IPS-18a (cell line): ENCODE results near the gene AFDN.

Source experiments
- H3K27ac ChIP-seq: one replicate; pipeline ENCODE4 v1.5.1; 2013; ENCODE audit warnings: low read length
- H3K27me3 ChIP-seq: one replicate; pipeline ENCODE4 v1.6.1; 2013; ENCODE audit warnings: mild to moderate bottlenecking, low read length; ENCODE audit not compliant: control insufficient read depth, insufficient read depth
- H3K36me3 ChIP-seq: one replicate; pipeline ENCODE4 v1.6.1; 2013; ENCODE audit warnings: low read depth, low read length; ENCODE audit not compliant: control insufficient read depth
- H3K4me1 ChIP-seq: one replicate; pipeline ENCODE4 v1.6.1; 2013; ENCODE audit warnings: low read depth, low read length; ENCODE audit not compliant: control insufficient read depth
- H3K4me3 ChIP-seq: one replicate; pipeline ENCODE4 v1.5.1; 2013; ENCODE audit warnings: low read length
- H3K9ac ChIP-seq: one replicate; pipeline ENCODE4 v1.6.1; 2013; ENCODE audit warnings: mild to moderate bottlenecking, low read length, moderate library complexity
- H3K9me3 ChIP-seq: one replicate; pipeline ENCODE4 v1.6.1; 2013; ENCODE audit warnings: low read depth, low read length; ENCODE audit not compliant: control insufficient read depth

Gene AFDN

DNA sequence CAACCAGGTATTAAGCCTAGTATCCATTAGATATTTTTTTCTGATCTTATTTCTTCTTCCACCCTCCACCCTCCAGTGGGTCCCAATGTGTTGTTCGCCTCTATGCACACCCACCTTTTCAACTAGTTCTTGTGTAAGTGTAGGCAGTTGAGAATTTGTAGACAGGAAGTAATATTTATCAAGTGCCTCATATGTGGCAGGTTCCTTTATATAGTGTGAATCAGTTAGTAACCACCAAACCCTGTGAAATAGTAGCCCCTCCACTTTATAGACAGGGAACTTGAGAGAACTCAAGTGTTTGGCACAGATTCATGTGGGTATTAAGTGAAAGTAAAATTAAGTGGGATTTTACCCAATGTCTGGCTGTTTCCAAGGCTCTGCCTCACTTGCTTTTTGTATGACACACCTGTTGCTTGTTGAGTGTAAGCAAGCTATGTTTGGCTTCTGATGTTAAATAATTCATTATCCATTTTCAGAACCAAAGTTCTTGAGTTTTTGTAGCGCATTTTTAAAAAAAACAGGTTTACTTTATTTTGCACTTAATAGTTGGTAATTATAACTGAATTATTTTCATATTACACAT, 24.8 kb downstream of the AFDN start:
- Histone ChIP-seq H3K27ac (peak overlapping the region; percentile 14), H3K9ac (peak overlapping the region; percentile 16), H3K4me1 (peaks cover 72% of the 10 kb centered on the region)

DNA sequence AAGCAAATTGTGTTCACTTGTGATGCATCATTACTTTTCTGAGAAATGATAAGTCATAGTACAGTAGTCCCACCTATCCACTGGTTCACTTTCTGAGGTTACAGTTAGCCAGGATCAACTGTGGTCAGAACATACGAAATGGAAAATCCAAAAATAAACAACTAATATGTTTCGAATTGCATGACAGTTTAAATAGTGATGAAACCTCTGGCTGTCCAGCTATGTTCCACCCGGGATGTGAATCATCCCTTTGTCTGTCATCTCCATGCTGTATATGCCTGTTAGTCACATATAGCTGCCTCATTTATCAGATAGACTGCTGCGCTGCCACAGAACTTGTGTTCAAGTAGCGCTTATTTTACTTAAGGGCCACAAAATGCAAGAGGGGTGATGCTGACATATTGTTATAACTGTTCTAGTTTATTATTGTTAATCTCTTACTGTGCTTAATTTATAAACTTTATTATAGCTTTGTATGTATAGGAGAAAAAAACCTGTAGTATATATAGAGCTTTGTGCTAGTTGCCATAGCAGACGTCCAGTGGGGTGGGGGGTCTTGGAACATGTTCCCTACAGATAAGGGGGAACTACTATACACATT, 29.2 kb downstream of the AFDN start:
- Histone ChIP-seq H3K27me3 (no peaks in the 10 kb centered on the region), H3K9ac (no peak overlapping the region), H3K4me1 (peaks cover 72% of the 10 kb centered on the region), H3K27ac (peak overlapping the region; percentile 18), H3K4me3 (no peak overlapping the region), H3K36me3 (no peaks in the 10 kb centered on the region), H3K9me3 (no peaks in the 10 kb centered on the region)

More for the DNA sequence above, 24.8 kb downstream of the AFDN start:
- Histone ChIP-seq H3K4me3 (no peak overlapping the region), H3K36me3 (no peaks in the 10 kb centered on the region), H3K27me3 (no peaks in the 10 kb centered on the region), H3K9me3 (no peaks in the 10 kb centered on the region)

DNA sequence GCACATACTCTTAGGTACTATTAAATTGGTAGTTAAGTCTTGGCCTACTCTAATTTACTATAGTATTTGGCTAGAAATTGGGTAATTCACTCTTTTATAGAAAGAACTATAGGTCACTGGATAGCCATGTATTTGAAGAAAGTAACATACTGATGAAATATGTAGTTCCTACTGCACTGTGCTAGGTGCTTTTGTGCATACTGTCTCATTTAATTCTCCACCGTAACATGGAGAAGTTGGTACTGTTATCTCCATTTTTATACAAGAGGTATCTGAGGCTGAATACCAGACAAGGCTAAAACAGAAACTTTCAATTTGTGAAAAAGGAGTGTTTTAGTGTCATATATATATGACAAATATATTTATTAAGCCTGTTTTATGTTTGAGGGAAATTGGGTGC, 29.8 kb downstream of the AFDN start:
- H3K9ac ChIP-seq, result no peak overlapping the region
- H3K4me3 ChIP-seq, result no peak overlapping the region
- no peaks in the 10 kb centered on the region for H3K36me3 ChIP-seq
- H3K4me1 ChIP-seq, result peaks cover 72% of the 10 kb centered on the region
- H3K27ac ChIP-seq, result peak overlapping the region; percentile 46
- H3K27me3 ChIP-seq, result no peaks in the 10 kb centered on the region
- H3K9me3 ChIP-seq, result no peaks in the 10 kb centered on the region

DNA sequence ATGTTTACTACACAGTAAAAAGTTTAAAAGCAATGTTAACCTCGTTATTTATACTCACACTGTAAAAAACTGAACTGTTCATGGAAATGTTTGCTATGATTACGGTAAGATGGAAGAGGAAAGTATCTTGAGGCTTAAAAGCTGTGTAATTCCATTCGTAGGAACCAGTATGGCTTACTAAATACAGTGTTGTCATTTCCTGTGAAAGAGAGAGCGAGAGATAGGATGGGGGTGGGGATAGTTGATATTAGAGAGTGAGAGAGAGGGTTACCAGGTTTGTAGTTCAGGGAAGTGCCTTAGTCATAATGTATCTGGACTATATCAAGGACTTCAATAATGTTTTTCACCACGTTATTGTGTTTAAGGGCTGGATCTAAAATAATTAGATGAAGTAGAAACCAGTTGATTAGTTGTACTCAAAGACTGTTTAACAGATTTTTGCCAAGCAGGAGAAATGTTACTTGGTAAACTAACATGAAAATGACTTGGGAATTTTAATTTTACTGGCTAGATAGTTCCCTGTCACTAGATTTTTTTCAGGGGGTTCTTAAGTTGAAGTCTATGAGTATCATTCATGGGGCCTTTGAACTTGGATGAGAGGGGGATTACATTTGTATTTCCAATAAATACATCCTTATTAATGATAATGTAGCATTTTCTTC, 30.4 kb downstream of the AFDN start:
- Histone ChIP-seq H3K36me3 (no peaks in the 10 kb centered on the region), H3K4me1 (peaks cover 70% of the 10 kb centered on the region), H3K9me3 (no peaks in the 10 kb centered on the region), H3K27me3 (no peaks in the 10 kb centered on the region), H3K9ac (no peak overlapping the region), H3K4me3 (no peak overlapping the region), H3K27ac (peak overlapping the region; percentile 46)

DNA sequence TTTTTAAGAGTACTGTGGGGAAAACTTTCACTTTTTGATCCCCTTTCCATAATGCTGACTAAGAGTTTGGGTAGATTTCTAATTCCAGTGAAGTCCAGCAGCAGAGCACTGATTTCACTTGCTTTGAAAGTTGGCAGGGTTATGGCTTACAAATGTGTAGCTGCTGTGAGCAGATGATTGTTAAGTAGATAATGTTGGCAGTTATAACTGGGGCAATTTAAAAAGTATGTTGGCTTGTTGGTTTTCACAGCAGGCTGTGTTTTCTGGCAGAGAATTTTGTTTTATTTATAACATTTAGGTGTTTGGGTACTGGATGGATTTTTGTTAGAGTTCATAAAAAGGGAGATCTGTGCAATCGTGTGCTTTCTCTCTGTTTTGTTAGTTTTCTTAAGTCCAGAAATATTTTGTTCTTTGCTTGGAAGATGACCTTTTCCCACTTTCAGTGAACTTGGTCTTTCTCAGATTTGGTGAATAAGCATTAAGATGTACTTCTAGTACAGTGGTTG, 31.4 kb downstream of the AFDN start:
- Histone ChIP-seq H3K27me3 (no peaks in the 10 kb centered on the region), H3K4me3 (no peak overlapping the region), H3K9me3 (no peaks in the 10 kb centered on the region), H3K36me3 (no peaks in the 10 kb centered on the region), H3K9ac (peak overlapping the region; percentile 21), H3K4me1 (peaks cover 68% of the 10 kb centered on the region), H3K27ac (no peak overlapping the region)

DNA sequence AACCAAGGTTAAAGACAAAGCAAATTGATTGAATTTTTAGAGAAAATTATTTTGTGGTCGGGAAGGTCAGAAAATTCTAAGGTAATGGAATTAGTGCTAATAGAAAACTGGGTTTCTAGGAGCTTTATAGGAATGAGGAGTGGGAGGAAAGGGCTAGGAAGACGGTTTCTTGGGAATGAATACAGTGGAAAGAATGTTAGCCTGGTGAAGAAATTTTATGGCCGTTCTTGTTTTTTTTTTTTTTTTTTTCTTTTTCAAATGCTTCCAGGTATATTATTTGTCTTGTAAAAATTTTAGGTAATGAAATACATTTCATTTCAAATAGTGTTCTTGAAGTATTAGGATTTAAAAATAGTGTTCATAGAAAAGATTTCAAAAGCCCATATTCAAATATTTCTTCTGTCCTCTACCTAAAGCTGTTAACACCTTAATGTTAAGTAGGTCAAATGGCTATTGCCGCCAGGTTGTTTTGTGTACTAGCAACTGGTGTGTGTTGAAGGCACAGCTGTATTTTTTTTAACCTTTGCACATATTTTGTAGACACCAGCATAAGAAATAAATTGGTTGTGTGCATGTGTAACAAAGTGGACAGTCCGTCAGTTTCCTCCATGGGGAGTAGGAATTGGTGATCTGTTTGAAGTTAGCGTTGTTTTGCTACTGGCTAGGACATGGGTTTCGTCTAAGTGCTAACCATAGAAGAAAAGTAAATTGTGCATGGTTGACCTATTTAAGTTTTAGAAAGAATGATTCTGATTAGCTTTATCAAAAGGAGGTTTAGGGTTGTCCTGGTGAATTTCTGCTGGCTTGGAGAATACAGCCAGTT, 32.3 kb downstream of the AFDN start:
- Histone ChIP-seq H3K4me3 (no peak overlapping the region), H3K9ac (no peak overlapping the region), H3K27ac (no peak overlapping the region), H3K4me1 (peaks cover 64% of the 10 kb centered on the region), H3K27me3 (no peaks in the 10 kb centered on the region), H3K9me3 (no peaks in the 10 kb centered on the region), H3K36me3 (no peaks in the 10 kb centered on the region)

DNA sequence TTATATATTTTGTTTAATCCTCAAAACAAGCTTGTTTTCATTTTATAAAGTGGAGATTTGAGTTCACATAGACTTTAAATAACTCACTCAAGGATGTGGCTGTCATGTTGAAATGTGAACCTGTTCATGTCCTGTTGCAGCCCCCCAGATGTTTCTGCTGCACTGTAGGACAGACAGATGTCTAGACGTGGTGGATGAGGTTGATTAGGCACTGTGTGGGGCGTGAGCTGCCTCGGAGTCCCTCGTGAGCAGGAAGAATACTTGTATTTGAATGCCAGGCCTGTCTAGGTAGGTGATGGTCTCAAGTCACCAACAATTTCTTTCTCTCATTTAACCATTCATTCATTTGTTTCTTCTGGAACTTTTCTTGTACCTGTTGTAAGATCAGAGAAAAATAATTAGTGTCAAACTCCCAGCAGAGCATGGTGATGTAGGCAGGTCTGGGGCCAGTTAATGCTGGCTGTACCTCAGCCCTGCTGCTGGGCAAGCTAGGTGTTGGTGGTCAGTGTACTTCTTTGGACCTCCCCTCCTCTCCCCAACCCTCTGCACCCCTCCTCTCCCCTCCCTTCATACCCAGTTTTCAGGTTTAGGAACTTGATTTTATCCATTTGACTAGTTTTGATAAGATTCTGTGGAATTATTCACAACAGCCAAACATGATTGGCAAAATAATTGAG, 34.0 kb downstream of the AFDN start:
- Histone ChIP-seq H3K4me1 (peaks cover 60% of the 10 kb centered on the region), H3K27ac (peak overlapping the region; percentile 13), H3K4me3 (peak overlapping the region; percentile 1), H3K36me3 (no peaks in the 10 kb centered on the region), H3K9ac (no peak overlapping the region), H3K27me3 (no peaks in the 10 kb centered on the region), H3K9me3 (no peaks in the 10 kb centered on the region)

DNA sequence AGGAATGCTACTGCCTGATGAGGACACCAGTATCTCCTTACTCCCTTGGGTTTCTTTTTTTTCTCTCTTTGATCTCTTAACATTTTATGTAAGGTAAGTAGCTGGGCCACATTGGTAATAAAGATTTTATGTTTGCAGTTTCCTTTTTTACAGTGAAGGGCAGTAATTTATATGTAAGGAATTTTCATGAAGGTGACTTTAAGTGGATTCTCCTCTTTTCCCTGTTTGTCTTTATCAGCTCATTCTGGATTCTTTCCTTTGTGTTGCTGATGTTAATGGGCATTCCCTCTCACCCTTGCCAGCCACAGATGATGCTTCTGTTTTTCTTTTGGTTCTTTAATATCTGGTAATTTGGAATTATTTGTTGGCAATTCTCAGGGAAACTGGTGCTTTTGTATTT, 34.7 kb downstream of the AFDN start:
- H3K27me3 ChIP-seq, result no peaks in the 10 kb centered on the region
- H3K9ac ChIP-seq, result no peak overlapping the region
- H3K9me3 ChIP-seq, result no peaks in the 10 kb centered on the region
- H3K4me1 ChIP-seq, result peaks cover 60% of the 10 kb centered on the region
- H3K36me3 ChIP-seq, result no peaks in the 10 kb centered on the region
- H3K4me3 ChIP-seq, result no peak overlapping the region
- H3K27ac ChIP-seq, result peak overlapping the region; percentile 27

DNA sequence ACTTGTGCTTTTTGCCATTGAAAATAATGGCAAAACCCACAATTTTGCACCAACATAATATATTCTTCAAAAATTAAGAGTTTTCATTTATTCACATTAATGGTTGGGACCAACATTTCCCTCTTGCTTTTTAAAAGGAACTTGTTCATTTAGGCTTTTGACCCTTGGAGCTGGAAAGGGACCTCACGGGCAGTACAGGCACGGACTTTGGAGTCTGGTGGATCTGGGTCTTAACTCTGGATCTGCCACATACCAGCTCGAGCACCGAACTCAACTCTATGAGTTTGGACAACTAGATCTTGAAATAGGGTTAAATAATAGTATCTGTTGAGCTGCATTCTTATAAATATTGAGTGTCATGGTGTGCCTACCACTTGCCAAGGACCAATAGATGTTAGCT, 37.2 kb downstream of the AFDN start:
- Histone ChIP-seq H3K4me1 (peaks cover 41% of the 10 kb centered on the region), H3K9me3 (no peaks in the 10 kb centered on the region), H3K9ac (no peak overlapping the region), H3K27me3 (no peaks in the 10 kb centered on the region), H3K4me3 (no peak overlapping the region), H3K36me3 (peaks cover 10% of the 10 kb centered on the region), H3K27ac (no peak overlapping the region)

DNA sequence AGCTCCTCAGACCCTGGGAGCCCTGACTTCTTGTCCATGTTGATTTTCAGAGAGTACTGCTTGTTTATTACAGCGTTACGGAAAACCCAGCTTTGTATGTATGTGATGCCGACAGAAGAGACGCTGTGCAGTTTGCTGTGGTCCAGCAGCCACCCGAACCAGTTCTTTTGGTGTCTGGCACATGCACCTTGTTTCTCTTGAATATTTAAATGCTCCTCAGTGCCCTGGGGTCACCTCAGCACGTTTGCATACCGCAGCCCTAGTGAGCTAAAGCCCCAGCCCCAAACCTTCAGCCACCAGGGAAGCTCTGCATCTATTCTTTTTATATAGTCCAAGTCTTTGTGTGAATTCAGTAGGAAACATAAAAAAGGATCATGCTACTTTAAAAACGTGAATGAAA, 39.9 kb downstream of the AFDN start:
- H3K27ac ChIP-seq, result no peak overlapping the region
- peaks cover 18% of the 10 kb centered on the region for H3K36me3 ChIP-seq
- H3K9me3 ChIP-seq, result no peaks in the 10 kb centered on the region
- H3K4me1 ChIP-seq, result peaks cover 15% of the 10 kb centered on the region
- H3K4me3 ChIP-seq, result no peak overlapping the region
- no peaks in the 10 kb centered on the region for H3K27me3 ChIP-seq
- H3K9ac ChIP-seq, result no peak overlapping the region

DNA sequence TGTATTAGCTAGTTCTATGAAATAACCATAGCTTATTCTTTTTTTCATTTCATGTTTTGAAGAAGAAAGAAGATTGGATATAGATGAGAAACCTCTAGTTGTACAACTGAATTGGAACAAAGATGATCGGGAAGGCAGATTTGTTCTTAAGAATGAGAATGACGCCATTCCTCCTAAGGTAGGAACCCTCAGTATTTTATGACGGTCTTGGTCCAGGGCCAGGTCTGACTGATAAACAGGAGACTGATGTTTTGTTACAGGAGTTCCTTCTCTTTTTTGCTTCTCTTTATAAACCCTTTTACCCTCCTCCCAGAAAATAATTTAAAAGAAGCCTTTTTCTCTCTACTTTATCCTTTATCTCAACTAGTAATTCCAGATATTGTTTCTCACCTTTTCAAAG, 43.6 kb downstream of the AFDN start:
- no peaks in the 10 kb centered on the region for H3K9me3 ChIP-seq
- no peak overlapping the region for H3K9ac ChIP-seq
- no peak overlapping the region for H3K27ac ChIP-seq
- no peak overlapping the region for H3K4me3 ChIP-seq
- H3K27me3 ChIP-seq, result no peaks in the 10 kb centered on the region
- H3K4me1 ChIP-seq, result peaks cover 12% of the 10 kb centered on the region
- H3K36me3 ChIP-seq, result peaks cover 35% of the 10 kb centered on the region
